Stimulated activated CD4-positive, alpha-beta T cell treated with anti-CD3 and anti-CD28 coated beads, TNF-alpha, amount 100 ng/mL, for 24 hours (primary cell): Measurements from ENCODE around the gene EML5.

Experiments used
- DNase-seq, 3 experiments: peaks; one replicate each; pipeline ENCODE4 v3.0.0-alpha.2; 2020; ENCODE audit warnings: low read depth in 3 of 3

Gene EML5

DNA sequence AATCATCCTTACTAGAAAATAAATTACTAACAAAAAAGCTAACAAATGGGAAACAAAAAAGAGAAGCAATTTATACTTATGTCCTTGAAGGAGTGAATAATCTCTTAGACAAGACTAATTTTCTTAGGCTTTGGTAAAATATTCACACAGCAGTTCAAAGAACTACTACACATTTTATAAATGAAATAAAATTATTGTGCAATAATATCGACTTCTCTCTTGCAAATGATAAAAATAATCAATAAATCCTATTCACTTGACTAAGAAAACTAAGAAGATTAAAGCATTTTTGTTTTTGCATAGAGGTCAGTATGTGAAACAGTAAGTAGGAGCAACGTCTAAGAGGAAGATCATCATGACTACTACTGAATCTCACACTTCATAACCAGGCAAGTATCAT lies 82.0 kb downstream of the EML5 start:
- DNase-seq = no peak

DNA sequence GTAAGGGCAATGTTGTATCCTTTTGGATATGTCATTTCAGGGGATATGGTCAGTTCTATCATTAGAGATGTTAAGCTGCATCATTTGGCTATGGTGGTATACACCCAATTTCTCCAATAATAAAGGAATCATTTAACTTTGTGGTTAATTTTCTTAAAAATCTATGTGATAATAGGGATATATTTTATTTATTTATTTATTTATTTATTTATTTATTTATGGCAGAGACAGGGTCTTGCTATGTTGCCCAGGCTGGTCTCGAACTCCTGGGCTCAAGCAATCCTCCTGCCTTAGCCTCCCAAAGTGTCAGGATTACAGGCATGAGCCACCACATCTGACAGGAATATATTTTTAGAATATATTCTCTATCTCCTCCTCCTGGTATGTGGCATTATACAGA lies 85.7 kb downstream of the EML5 start:
- DNase-seq = no peak

GRCh38 chr14:88706425-88706824 lies 86.3 kb downstream of the EML5 start:
- DNase-seq = no peak

DNA sequence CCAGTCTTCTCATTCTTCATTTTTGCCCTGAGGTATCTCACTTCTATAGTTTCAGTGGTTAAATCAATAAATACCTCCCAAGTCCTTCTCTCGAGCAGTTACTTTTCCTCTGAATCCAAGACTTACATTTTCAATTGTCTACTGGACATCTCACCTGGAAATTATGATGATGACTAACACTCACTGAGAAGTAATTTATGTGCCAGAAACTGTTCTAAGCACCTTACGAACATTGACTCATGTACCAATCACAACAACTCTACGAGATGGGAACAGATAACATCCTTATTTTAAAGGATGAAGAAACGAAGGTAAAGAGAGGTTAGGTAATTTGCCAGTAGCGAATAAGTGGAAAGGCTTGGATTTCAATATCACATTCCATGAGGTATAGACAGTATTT lies 94.1 kb downstream of the EML5 start:
- DNase-seq = no peak

- no peak for DNase-seq
Observed at GRCh38 chr14:88695870-88696269, 96.9 kb downstream of the EML5 start.

GRCh38 chr14:88688386-88688785 lies 104.4 kb downstream of the EML5 start:
- DNase-seq = no peak

GRCh38 chr14:88683119-88683518 lies 109.6 kb downstream of the EML5 start:
- DNase-seq = no peak

DNA sequence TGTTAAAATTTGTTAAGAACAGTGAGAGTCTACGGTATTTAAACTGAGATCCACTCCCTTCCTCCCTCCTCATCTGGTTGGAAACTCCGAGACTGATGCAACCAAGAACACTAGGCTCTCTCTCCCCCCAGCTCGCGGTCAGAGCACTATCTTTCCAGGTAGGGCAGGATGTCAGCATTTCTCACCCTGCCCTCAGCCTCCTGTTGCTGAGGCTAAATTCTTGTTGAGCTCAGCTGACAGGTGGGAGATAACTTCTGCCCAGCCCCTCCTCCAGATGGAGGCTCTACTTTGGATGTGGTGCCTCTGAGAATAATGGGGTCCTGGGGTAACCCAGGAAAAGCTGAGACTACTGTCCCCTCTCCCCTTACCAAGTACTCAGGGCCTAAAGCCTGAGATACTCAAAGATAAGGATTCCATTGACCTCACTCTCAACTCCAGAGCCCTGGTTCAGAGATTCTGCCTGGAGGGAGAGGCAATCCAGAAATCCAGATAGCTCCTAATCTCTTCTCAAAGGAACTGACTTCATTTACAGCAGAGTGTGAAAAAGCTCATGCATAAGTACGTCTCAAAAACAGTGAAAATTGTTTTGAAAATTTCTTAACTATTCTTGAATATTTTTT lies 110.1 kb downstream of the EML5 start:
- no peak for DNase-seq

DNA sequence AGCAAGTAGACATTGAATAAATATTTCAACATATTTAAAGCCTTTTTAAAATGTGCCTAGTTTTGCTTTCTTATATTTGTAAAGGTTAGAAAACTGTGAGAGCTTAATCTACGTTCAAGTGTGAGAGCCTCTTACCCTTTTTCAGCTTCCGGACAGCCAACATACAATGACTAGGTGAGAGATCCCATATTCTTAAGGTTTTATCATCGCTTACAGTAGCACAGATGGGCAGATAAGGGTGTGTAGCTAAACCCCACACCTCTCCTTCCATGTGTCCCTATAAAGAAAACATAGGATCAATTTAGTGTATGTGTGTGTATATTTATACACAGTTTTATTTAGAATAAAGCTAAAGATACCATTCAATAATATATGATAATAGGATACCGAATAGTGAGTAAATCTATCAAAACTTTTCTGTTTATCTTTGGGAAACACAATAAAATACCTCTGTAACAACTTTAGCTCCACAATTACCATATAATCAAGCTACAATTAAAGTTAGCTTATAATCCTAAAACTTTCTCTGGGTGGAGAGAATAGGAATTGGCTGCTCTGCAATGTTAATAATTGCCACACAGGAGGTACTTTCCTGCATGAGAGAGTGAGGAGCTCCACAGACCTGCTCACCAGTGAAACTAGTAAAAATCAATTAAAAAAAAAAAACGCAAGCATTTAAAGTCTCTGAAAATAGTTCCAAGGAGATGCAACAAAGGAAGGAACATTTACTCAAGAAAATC lies 110.8 kb downstream of the EML5 start:
- no peak for DNase-seq

- DNase-seq = no peak
Observed at GRCh38 chr14:88669346-88669745, 123.4 kb downstream of the EML5 start.

GRCh38 chr14:88668448-88669116 lies 124.2 kb downstream of the EML5 start:
- DNase-seq = no peak

GRCh38 chr14:88667555-88668273 lies 125.0 kb downstream of the EML5 start:
- peak; percentile 6 to 32 (median 8) for DNase-seq

DNA sequence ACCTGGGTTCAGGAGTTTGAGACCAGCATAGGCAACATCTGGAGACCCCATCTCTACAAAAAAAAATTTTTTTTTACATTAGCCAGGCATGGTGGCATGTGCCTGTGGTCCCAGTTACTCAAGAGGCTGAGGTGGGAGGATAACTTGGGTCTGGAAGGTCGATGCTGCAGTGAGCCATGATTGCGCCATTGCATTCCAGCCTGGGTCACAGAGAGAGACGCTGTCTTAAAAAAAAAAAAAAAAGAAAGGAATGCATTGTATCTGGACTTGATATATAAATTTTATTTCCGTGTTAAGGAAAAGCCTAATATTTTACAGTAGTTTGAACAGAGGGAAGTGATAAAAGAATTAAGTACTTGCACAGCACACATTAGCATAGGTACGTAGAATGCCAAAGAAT lies 132.7 kb downstream of the EML5 start:
- DNase-seq = no peak

GRCh38 chr14:88639221-88639620 lies 153.5 kb downstream of the EML5 start:
- DNase-seq = no peak

DNA sequence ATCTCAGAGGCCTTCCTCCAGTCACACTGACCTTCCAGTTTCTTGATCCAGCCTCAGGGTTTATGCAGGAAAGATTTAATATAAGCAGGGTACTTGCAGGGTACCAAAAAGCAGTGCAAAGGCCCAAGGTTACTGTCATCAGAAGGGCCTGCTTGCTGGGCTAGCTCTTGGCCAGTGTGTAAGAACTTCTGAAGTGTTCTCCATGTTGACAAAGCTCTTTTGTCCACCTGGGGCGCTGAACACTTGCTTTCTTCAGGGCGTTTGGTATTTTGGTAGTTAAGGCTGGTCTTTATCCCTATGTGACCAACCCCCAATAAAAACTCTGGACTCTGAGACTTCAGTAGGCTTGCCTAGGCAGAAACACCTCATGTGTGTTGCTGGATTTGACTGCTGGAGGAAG lies 160.2 kb downstream of the EML5 start:
- DNase-seq = no peak

DNA sequence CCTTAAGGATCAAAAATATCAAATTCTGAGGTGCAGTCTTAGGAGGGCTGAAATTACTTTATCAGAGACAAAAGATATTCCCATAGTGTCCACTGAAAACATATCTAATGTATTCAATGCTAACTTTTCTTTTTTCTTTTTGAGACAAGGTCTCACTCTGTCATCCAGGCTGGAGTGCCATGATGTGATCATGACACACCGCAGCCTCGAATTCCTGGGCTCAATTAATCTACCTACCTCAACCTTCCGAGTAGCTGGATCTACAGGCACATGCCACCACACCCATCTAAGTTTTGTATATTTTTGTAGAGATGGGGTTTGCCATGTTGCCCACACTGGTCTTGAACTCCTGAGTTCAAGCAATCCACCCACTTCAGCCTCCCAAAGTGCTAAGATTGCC lies 161.7 kb downstream of the EML5 start:
- no peak for DNase-seq

- DNase-seq = no peak
Observed at GRCh38 chr14:88630565-88630964, 162.2 kb downstream of the EML5 start.

DNA sequence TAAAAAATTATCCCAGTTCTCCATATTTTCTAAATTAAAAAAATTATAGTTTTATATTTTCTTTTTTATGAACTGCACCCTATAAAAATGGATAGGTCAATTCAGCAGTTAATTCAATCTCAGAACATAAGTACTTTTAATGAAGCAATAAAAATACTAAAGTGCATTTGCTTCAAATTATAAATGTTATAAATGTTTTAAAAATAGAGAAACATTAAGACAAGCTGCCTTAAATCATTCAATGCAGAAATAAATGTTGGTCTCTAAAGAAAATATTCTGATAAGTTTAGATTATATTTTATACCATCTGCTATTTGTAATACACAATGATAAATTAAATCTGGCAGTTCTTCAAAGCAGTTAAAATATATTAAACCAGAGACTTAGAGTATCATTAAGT lies 164.3 kb downstream of the EML5 start:
- DNase-seq = no peak

GRCh38 chr14:88628033-88628432 lies 164.7 kb downstream of the EML5 start:
- no peak for DNase-seq

DNA sequence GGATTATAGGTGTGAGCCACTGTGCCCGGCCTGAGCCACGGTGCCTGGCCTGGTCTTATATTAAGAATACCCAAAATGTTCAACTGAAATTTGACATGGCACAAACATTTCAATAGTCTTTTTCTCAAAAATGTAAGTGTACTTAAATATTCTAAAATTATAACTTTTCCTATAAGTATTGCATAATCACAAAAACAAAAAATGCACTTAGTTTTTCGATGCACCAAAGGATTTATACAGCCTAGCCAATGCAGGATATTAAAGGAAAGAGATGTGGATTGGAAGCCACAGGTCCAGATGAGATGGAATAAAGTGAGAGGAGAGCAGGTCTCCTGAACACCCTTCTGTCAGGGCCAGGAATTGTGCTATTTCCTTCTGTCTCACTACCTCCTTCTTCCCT lies 167.1 kb downstream of the EML5 start:
- no peak for DNase-seq

GRCh38 chr14:88621100-88621499 lies 171.7 kb downstream of the EML5 start:
- DNase-seq = no peak

DNA sequence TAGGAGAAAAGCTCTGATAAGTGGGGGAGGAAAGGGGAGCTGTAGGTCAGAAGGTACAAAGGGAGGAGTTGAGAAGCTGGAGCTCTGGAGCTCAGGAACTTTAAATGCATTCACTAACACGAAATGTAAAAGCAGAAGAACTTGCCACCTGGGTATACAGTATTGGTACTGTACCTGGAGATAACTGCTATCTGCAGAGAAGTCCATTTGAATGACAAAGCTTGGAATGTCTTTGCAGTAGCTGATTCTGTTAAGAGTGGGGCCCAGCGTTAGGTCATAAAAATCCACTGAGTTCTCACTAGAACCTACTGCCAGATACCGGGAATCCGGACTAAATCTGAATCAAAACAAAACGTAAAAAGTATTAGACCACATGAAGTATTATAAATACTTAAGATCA lies 174.3 kb downstream of the EML5 start:
- no peak for DNase-seq

- no peak for DNase-seq
Observed at GRCh38 chr14:88617479-88617878, 175.3 kb downstream of the EML5 start.
